Measurements from ENCODE around the gene PTGIR.

DNA sequence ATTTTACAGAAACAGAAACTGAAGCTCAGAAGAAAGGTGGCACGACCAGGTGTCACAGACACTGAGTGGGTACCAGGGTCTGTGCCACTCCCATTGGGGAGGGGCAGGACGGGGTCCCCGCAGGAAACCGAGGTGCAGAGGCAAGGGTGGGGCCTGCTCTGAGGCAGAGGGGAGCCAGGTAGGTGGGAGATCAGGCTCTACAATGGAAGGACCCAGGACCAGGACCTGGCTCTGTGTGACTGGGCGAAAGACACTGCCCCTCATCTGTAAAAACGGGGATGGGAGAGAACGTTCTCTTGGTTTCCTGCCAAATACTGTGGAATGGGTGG lies 2.8 kb downstream of the PTGIR start:
- TF ChIP-seq, protein P1, sequence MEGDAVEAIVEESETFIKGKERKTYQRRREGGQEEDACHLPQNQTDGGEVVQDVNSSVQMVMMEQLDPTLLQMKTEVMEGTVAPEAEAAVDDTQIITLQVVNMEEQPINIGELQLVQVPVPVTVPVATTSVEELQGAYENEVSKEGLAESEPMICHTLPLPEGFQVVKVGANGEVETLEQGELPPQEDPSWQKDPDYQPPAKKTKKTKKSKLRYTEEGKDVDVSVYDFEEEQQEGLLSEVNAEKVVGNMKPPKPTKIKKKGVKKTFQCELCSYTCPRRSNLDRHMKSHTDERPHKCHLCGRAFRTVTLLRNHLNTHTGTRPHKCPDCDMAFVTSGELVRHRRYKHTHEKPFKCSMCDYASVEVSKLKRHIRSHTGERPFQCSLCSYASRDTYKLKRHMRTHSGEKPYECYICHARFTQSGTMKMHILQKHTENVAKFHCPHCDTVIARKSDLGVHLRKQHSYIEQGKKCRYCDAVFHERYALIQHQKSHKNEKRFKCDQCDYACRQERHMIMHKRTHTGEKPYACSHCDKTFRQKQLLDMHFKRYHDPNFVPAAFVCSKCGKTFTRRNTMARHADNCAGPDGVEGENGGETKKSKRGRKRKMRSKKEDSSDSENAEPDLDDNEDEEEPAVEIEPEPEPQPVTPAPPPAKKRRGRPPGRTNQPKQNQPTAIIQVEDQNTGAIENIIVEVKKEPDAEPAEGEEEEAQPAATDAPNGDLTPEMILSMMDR (IDR thresholded peaks at IDR 0.05; ENCODE audit: poor library complexity), result no peak
- TF ChIP-seq EZH2 (IDR thresholded peaks at IDR 0.05; ENCODE audit: borderline replicate concordance) (no peak), EZH2phosphoT487 (IDR thresholded peaks at IDR 0.05; ENCODE audit: low read depth, severe bottlenecking, unreplicated experiment) (no peak)
